Renal cortical epithelial cell (primary cell): ENCODE data around the gene ZBTB25. TPM values are rescaled to one million over a fixed set of nuclear protein-coding genes. Genes with fewer than 3 reads are reported as not detected.
"Not testable (repeated sequence)": the region's sequence is repeated elsewhere in the genome, so short reads cannot be mapped to it uniquely, and the experiment has no call there.

Source experiments
- DNase-seq: peaks from one replicate; pipeline ENCODE4 v3.0.0-alpha.2; 2011; ENCODE audit warnings: low read depth
- total RNA-seq: library from RNA; depleted of rRNA; stranded (reverse); fragments of >200 nt; gene quantifications from 2 replicates; pipeline ENCODE4 v1.2.3, GENCODE V29; 2014

Gene ZBTB25, protein sequence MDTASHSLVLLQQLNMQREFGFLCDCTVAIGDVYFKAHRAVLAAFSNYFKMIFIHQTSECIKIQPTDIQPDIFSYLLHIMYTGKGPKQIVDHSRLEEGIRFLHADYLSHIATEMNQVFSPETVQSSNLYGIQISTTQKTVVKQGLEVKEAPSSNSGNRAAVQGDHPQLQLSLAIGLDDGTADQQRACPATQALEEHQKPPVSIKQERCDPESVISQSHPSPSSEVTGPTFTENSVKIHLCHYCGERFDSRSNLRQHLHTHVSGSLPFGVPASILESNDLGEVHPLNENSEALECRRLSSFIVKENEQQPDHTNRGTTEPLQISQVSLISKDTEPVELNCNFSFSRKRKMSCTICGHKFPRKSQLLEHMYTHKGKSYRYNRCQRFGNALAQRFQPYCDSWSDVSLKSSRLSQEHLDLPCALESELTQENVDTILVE
- 4.7 and 12.9 TPM in 2 replicates for total RNA-seq

DNA sequence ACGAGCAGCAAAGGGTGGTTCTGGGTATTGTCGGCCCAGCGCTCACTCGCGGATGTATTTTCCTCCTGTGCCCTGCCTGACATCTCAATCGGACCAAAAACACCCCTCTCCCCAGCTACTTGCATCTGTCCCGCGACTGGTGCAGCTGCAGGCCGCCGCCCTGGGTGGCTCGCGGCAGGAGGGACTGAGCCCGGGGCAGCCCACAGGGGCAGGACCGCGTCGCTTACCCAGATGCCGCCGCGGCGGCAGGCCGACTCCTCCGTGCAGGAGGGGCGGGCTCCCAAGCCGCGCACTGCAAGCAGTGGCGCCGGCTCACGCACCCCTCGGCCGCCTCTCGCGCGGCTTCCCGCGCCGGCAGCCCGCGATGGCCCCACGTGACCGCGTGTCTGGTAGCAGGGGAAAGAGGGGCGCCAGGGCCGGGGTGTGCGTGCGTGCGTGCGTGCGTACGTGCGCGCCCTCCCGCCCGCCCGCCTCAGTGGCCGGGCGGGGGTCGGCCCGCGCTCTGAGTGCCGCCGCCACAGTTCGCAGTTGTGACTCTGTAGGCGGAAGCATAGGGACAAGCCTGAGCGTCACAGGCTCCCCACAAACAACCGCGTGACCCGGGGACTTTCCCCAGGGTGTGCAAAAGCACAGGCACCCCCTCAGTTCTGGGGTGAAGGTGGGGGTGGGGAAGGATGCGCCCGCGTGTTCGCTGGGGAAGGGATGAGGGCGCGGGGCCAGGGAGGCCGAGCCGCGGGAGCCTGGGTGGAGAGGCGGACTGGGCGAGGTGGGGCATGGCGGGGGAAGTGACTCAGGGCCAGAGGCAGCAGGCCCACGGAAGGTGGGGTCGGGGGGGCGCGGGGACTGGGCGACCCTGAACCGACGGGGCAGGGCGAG is at the start of gene ZBTB25:
Gene ZBTB25 (minus strand): TSS at position 405 of the 876 bp plus-strand sequence. CDS start 13,305 bp downstream, outside the sequence.
- DNase-seq, result peak; percentile 65

DNA sequence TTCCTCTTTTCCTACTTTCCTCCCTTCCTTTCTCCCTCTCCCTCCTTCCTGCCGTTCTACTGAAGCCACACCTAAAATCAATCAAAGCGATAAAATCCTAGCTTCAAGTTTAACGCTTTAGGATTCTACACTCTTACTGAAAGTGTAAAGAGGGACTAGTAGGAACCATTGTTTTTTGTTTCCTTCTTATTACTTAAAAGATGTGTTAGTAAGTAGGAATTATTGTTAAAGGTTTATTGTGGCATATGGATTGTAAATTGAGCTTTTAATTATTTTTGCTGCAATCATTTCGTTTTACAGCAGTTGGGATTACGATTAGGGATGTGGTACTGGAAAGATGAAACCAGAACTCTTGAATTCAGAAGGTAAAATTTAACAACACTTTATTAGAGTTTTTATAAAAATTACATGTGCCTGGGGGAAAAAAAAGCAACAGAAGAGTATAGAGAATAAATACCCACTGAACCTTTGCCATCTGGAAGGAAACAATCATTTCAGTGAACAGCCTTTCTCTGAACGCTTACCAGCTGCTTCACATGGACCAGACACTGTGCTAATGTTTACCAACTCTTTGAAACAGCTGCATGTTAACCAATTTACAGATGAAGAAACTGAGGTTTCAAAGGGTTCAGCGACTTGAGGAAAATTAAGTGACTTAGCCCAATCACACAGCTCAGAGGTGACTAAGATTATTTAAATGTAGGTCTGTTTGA is 47.1 kb upstream of the ZBTB25 start:
- DNase-seq, result no peak

DNA sequence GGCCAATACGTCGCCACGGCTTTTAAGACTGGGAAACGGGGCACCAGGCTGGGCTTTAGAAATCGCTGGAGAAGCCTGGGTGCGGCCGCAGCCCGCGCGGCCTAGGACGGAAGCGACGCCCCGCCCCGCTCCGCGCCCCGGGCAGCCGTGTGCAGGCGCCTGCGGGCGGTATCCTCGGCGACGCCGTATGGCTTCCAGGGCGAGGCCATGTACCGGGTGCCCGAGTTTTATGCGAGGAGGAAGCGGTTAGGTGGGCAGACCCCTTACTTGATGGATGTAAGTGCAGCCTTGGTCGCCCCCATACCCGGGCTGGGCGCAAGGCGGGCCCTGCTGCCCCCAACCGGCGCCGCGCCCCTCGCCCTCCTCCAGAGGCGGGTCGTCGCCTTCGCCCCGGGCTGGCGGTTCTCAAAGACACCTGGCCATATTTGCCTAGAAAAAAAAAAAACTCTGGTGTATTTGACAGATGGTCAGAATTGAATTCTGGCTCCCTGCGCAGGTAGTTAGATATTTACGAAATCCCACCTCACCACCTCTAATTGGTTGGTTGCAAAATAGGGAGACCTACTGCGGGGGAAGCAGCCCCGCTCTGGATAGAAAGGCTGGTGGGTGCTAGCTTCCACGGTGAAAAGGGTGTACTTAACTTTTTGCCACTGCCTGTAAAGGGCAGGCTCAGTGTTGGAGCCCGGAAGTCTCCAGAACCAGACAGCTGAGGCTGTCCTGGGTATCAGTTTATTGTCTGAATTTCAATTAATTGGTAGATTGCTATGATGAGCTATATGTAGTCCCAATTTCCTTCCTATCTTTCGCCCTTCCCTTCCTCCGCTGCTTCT is 46.4 kb upstream of the ZBTB25 start, which contains the start of gene PPP1R36:
Gene PPP1R36 (plus strand): TSS at position 171 of the 830 bp plus-strand sequence. CDS start 37 bp downstream, at position 208.
- no peak for DNase-seq

DNA sequence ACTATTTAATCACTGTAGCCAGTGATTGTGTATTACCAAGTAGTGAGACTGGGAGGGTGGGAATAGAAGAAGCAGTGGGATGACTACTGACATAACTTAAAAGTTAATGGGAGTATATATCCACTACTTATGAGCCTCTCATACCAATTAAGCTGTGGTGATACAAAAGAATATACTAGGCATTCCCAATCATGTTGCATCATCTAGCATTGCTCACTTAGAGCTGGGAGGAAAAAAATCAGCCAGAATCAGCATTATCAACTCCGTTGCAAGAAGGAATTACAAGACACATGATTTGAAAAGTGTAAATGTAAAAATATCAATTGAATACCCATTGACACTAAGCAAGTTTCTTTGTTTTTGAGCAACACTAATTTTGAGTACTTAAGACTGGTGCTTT is 45.4 kb upstream of the ZBTB25 start:
- no peak for DNase-seq

DNA sequence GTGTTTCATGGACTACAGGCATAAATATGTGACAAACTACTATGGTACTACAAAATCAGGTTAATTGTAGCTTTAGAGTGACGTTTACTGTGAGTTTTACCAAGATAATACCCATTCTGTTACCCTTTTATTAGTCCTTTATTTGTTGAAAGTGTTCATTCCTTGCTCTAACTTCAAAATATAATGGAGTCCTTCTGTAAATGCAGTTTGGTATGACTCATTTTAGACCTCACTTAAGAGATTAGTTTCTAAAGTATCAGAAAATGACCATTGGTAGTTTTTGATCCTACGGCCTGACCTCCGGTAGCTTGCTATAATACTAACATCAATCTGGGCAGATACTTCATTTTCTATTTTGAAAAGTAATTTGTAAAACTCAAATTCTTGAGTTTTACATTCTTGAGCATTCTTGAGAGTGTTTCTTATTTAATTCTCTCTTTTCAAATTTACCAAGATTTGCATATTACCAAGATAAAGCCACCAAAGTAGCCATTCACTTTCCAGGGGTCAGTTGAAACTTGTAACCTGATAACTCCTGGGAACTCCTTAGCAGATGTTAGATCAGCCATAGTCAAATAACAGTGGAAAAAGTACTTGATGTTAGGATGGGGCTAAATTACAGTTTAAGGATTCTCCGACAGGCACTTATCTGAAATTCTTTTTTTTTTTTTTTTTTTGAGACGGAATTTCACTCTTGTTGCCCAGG is 41.1 kb upstream of the ZBTB25 start:
- no peak for DNase-seq

DNA sequence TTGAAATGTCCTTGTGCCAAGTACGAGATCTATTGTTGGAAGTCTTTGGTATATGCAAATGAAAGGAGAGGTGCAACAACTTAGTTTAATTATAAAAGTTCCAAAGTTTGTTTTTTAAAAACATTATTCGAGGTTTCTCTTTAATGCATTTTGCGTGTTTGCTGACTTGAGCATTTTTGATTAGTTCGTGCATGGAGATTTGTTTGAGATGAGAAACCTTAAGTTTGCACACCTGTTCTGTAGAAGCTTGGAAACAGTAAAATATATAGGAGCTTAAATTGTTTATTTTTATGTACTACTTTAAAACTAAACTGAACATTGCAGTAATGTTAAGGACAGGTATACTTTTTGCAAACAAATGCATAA is 39.2 kb upstream of the ZBTB25 start:
- no peak for DNase-seq

DNA sequence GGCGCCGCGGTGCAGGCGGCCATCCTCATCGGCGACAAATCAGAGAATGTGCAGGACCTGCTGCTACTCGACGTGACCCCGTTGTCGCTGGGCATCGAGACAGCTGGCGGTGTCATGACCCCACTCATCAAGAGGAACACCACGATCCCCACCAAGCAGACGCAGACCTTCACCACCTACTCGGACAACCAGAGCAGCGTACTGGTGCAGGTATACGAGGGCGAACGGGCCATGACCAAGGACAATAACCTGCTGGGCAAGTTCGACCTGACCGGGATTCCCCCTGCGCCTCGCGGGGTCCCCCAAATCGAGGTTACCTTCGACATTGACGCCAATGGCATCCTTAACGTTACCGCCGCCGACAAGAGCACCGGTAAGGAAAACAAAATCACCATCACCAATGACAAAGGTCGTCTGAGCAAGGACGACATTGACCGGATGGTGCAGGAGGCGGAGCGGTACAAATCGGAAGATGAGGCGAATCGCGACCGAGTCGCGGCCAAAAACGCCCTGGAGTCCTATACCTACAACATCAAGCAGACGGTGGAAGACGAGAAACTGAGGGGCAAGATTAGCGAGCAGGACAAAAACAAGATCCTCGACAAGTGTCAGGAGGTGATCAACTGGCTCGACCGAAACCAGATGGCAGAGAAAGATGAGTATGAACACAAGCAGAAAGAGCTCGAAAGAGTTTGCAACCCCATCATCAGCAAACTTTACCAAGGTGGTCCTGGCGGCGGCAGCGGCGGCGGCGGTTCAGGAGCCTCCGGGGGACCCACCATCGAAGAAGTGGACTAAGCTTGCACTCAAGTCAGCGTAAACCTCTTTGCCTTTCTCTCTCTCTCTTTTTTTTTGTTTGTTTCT is 38.6 kb upstream of the ZBTB25 start:
- no peak for DNase-seq

DNA sequence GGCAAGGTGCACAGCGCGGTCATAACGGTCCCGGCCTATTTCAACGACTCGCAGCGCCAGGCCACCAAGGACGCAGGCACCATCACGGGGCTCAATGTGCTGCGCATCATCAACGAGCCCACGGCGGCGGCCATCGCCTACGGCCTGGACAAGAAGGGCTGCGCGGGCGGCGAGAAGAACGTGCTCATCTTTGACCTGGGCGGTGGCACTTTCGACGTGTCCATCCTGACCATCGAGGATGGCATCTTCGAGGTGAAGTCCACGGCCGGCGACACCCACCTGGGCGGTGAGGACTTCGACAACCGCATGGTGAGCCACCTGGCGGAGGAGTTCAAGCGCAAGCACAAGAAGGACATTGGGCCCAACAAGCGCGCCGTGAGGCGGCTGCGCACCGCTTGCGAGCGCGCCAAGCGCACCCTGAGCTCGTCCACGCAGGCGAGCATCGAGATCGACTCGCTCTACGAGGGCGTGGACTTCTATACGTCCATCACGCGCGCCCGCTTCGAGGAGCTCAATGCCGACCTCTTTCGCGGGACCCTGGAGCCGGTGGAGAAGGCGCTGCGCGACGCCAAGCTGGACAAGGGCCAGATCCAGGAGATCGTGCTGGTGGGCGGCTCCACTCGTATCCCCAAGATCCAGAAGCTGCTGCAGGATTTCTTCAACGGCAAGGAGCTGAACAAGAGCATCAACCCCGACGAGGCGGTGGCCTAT is 37.8 kb upstream of the ZBTB25 start:
- no peak for DNase-seq

DNA sequence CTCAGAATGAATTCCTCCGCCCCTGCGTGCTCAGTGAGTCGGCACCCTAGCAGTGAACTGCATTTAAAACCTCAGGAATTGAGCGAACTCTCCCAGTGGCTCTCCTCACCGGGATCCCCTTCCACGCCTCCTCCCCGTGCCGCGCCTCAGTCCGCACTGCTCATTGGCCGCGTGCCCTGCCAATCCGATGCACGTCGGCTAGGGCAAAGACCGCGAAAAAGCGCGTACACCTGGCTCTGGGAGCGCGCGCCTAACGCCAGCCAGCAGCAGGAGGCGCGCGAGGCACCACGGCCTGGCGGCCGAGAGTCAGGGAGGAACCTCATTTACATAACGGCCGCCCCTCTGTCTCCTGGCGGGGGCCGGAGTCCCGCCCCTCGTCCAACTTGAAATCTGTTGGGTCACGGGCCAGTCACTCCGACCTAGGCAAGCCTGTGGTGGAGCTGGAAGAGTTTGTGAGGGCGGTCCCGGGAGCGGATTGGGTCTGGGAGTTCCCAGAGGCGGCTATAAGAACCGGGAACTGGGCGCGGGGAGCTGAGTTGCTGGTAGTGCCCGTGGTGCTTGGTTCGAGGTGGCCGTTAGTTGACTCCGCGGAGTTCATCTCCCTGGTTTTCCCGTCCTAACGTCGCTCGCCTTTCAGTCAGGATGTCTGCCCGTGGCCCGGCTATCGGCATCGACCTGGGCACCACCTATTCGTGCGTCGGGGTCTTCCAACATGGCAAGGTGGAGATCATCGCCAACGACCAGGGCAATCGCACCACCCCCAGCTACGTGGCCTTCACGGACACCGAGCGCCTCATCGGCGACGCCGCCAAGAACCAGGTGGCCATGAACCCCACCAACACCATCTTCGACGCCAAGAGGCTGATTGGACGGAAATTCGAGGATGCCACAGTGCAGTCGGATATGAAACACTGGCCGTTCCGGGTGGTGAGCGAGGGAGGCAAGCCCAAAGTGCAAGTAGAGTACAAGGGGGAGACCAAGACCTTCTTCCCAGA is 36.9 kb upstream of the ZBTB25 start, which contains the start of gene HSPA2:
Gene HSPA2 (plus strand): TSS at position 534 of the 995 bp plus-strand sequence. CDS start 109 bp downstream, at position 643.
- peak; percentile 96 for DNase-seq

DNA sequence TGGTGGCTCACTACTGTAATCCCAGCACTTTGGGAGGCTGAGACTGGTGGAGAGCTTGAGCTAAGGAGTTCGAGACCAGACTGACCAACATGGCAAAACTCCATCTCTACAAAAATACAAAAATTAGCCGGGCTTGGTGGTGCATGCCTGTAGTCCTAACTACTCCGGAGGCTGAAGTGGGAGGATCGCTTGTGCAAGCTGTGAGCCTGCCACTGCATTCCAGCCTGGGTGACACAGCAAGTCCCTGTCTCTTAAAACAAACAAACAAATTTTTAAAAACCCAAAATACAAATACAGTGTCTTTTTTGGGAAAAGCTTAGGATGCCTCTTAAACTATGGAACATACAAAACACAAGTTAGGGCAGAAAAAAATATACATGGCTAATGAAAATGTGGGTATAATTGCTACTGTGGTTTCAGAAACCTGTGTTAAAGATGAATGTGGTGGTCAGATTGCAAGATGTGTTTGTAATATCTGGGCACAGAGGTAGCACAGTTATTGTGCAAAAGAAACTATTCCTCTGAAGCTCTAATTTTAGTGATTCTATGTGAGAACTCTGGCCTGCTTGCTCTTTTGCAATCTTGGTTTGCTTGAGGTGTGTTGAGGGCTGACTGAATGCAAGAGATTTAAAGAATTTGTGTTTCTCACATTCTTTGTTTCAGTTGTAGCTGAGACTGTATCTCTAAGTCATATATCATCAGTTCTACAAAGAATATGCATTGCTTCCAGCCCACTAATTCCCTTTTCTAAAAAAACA is 33.0 kb upstream of the ZBTB25 start:
- DNase-seq, result peak; percentile 87

DNA sequence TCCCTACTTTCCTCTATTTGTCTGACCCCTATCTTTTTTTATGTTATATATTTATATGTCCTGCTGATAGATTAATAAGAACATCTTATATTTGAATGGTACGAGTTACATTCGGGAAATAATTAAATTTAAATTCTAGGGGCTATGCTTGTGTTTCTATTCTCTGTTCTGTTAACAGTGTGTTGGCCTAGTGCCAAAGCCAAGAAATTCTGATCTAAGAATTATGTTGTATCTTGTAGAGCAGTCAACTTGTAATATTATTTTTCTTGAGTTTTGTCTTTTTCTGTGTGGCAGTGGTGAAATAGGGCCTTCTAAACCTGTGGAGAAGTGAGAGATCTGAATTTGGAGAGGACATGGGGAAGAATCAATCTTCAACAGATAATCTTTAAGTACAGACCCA is 27.9 kb upstream of the ZBTB25 start:
- DNase-seq, result no peak

DNA sequence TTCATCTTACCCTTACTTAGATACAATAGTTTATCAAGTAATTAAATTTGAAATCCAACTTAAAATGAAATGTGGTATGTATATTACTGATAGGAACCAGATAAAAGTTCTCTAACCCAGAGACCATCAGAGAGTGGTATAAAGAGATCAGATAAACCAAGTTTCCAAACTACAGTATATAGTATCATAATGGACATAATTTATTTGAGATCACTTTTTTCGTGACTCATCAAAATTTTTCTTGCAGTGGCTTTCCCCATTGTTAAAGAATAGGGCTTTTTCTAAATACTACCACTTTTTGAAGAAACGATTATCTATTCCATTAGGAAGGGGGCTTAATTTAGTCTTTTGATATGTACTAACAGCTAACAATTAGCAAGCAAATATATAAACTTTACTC is 21.7 kb upstream of the ZBTB25 start:
- DNase-seq, result no peak

DNA sequence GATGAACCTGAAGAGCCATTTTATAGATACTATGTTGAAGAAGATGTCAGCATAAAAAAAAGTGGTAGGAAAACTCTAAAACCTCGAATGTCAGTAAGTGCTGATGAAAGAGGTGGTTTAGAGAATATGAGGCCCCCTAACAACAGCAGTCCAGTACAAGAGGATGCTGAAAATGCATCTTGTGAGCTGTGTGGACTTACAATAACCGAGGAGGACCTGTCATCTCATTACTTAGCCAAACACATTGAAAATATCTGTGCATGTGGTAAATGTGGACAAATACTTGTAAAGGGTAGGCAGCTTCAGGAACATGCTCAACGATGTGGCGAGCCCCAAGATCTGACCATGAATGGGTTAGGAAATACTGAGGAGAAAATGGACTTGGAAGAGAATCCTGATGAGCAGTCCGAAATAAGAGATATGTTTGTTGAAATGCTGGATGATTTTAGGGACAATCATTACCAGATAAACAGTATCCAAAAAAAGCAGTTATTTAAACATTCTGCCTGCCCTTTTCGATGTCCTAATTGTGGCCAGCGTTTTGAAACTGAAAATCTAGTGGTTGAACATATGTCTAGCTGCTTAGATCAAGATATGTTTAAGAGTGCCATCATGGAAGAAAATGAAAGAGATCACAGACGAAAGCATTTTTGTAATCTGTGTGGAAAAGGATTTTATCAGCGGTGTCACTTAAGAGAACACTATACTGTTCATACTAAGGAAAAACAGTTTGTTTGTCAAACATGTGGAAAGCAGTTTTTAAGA is 19.1 kb upstream of the ZBTB25 start:
- DNase-seq, result no peak

DNA sequence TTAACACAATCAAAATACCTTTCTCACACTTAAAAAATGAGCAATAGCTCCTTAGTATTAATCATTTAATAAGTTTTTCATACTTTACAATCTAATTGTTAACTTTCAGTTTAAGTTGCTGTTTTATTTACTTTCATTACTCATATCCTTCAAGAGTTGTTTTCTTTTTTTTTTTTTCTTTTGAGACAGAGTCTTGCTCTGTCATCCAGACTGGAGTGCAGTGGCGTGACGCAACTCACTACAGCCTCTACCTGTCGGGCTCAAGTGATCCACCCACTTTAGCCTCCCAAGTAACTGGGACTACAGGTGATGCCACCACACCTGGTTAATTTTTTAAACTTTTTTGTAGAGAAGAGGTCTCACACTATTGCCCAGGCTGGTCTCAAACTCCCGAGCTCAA is 17.1 kb upstream of the ZBTB25 start:
- DNase-seq, result peak; percentile 38

DNA sequence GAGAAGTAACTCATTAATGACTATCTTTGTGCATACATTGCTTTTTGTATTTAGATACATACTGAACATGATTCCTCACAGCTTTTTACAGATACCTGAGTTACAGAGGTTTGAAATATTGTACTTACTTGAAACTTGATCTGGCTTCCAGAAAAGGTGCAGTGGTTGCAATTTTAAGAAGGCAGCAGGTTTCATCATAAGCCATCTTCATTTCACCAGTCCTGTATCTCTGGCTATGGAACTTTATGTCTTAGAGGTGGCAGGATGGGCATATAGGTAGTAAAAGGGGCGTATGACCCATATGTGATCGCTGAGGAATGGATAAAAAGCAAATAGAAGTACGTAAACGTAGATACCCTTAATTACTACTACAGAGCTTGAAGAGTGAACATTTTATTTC is 14.6 kb upstream of the ZBTB25 start:
- DNase-seq, result no peak

DNA sequence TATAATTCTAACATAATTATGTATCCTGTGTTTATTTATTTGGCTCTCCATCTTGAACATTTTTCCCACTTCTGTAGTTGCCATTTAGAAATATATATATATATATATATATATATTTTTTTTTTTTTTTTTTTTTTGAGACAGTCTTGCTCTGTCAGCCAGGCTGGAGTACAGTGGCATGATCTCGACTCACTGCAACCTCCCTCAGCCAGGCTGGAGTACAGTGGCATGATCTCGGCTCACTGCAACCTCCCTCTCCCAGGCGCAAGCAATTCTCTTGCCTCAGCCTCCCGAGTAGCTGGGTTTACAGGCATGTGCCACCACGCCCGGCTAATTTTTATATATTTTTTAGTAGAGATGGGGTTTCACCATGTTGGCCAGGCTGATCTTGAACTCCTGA is 14.0 kb upstream of the ZBTB25 start:
- not testable (repeated sequence) for DNase-seq
